RCC 7860 (cell line): ENCODE data around the gene JUNB.
"Not testable (repeated sequence)": the region's sequence is repeated elsewhere in the genome, so short reads cannot be mapped to it uniquely, and the experiment has no call there.

Source experiments
- DNase-seq: peaks from one replicate; pipeline ENCODE4 v3.0.0-alpha.2; 2015; ENCODE audit warnings: low spot score
- FAIRE-seq: peaks from 2 replicates; lab custom pipeline; 2012; peaks lifted over from hg19 to GRCh38; lab: Jason Lieb, UNC

JUNB gene

GRCh38 chr19:12788682-12789097, 2.6 kb upstream of the JUNB start:
- FAIRE-seq = no peak
- DNase-seq = peak; percentile 72

DNA sequence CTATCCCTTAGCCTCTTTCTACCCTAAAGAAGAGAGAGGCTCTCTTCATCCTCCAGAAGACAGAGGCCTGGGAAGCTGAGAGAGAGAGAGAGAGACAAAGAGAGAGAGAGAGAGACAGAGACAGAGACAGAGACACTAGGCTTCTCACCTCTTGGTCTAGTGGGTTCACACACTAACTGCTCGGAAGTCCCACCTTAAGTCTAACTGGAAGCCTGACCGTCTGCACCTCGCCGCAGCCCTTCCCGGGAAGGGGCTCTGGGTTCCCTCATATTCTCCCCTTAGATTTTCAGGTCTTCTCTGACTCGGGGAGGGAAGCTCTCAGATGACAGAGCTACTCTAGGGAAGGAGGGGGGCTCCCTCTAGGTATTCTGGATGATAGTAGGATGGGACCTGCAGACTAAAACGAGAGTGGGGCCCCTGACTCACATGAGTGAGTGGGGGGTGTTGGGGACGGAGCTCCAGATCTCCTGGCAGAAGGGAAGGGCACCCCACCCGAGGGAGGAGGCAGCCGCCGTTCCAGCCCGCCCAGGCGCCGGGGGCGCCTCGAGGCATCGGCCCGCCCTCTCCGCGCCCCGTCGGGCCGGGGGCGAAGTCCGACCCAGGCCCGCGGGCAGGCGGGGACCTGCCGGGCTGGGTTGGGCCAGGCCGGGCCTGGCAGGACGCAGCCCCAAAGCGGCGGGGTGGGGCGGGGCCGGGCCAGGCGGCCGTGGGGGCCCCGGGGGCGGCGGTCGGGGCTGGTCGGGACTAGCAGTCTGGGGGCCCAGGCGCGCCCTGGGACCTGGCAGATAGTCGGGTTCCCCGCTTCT, 2.0 kb upstream of the JUNB start:
- DNase-seq (no peak), FAIRE-seq (no peak)

GRCh38 chr19:12789904-12790619, 1.2 kb upstream of the JUNB start:
- DNase-seq (peak; percentile 86), FAIRE-seq (no peak)

DNA sequence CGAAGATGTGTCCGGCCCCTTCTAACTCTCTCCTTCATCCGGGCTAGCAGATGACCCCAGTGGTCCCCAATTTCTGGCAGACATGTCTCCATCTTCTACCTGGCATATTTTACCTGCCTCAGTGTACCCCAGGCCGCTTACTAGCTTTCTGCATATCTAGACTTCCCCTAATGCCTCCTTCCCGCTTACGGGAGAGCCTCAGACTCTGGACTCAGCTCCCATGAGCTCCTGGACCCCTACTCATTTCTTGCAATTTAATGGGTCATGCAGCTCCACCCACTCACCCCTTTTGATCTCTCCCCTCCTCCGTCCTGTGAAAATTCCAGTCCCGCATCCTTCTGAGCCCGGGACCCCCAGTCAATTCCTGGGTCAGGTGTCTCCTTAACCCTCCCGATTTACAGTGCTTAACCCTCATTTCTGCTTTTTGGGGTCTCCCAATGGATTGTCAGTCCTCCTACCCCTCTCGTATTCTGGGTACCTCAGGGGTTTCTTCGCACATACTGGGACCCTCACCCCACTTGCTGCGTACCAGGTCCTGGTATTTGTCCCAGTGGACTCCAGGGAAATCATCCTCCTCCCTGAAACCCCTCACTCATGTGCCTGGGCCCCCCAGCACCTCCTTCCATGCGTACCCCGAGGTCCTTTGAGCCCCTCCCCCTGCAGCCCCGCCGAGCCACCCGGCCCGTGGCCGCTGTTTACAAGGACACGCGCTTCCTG, 500 bp upstream of the JUNB start:
- FAIRE-seq (no peak), DNase-seq (no peak)

DNA sequence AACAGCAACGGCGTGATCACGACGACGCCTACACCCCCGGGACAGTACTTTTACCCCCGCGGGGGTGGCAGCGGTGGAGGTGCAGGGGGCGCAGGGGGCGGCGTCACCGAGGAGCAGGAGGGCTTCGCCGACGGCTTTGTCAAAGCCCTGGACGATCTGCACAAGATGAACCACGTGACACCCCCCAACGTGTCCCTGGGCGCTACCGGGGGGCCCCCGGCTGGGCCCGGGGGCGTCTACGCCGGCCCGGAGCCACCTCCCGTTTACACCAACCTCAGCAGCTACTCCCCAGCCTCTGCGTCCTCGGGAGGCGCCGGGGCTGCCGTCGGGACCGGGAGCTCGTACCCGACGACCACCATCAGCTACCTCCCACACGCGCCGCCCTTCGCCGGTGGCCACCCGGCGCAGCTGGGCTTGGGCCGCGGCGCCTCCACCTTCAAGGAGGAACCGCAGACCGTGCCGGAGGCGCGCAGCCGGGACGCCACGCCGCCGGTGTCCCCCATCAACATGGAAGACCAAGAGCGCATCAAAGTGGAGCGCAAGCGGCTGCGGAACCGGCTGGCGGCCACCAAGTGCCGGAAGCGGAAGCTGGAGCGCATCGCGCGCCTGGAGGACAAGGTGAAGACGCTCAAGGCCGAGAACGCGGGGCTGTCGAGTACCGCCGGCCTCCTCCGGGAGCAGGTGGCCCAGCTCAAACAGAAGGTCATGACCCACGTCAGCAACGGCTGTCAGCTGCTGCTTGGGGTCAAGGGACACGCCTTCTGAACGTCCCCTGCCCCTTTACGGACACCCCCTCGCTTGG, 966 bp downstream of the JUNB start:
- DNase-seq = peak; percentile 44
- no peak for FAIRE-seq

GRCh38 chr19:12792853-12793289, 1.6 kb downstream of the JUNB start:
- FAIRE-seq (no peak), DNase-seq (no peak)

DNA sequence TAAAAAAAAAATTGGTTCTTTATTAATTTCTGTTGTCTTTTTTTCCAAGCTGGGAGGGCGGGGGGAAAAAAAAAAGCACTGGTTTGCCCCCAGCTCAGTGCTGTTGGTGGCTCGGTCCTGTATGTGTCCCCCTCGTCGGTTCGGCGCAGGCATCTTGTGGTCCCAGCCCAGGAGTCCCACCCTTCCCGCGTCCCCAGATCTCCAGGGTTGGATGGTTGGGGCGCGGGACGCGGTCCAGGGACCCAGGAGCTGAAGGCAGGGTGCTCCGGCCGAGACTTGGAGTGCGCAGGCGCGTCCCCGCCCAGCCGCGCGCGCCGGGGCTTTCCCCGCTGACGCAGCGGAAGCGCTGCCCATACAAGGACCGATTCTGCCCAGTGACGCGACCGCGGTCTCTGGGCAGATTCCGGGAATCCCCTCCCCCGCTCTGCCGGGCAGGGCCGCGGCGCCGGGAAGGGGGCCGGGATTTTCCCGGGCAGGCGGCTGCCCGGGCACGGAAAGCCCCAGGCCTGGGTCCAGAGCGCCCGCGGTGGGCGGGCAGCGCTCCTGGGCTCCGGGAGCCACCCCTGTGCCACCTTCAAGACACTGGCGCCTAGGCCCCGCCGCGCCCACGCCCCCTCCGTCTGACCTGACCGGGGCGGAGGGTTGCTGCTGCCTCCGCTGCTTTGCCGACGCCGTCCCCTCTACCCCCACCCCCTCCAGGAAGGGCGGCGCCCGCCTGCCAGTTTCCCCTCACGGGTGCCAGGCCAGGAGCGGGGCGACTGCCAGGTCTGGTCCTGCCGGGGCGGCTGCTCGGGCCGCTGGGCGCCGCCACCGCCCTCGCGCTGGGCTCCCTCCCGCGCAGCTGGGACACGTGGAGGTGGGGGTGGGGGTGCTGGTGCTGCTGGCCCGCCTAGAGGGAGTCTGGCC, 2.3 kb downstream of the JUNB start:
- DNase-seq (peak; percentile 93), FAIRE-seq (no peak)

GRCh38 chr19:12794196-12794941, 3.1 kb downstream of the JUNB start:
- no peak for FAIRE-seq
- DNase-seq = no peak

DNA sequence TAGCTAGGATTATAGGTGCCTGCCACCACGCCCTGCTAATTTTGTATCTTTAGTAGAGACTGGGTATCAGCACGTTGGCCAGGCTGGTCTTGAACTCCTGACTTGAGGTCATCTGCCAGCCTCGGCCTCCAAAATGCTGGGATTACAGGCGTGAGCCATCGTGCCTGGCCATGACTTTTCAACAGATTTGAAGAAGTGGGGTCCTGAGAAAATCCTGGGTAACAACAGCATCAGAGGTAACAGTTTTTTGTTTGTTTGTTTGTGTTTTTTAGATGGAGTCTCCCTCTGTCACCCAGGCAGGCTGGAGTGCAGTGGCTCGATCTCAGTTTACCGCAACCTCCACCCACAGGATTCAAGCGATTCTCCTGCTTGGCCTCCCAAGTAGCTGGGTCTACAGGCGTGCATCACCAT, 3.7 kb downstream of the JUNB start:
- FAIRE-seq = no peak
- no peak for DNase-seq

- peak; percentile 75 for DNase-seq
- FAIRE-seq = no peak
Measured at GRCh38 chr19:12796146-12797071, 5.1 kb downstream of the JUNB start.

DNA sequence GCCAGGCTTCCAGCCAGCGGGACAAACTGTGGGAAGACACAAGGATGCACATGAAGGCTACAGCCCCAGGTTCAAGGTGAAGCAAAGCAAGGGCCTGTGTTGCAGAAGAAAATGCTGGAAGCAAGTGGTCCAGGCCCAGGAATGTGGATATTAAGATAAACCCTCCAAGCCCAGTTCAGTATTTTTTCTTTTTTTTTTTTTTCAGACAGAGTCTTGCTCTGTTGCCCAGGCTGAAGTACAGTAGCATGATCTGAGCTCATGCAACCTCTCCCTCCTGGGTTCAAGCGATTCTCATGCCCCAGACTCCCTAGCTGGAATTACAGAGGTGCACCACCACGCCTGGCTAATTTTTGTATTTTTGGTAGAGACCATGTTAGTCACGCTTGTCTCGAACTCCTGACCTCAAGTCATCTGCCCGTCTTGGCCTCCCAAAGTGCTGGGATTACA, 5.9 kb downstream of the JUNB start:
- DNase-seq (no peak), FAIRE-seq (no peak)

DNA sequence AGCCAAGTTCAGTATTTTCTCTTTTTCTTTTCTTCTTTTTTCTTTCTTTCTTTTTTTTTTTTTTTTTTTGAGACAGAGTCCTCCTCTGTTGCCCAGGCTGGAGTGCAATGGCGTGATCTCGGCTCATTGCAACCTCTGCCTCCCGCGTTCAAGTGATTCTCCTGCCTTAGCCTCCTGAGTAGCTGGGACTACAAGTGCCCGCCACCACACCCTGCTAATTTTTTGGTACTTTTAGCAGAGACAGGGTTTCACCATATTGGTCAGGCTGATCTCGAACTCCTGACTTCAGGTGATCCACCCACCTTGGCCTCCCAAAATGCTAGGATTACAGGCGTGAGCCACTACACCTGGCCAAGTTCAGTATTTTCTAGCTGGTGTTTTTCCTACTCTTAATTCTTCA, 6.3 kb downstream of the JUNB start:
- not testable (repeated sequence) for DNase-seq, FAIRE-seq

DNA sequence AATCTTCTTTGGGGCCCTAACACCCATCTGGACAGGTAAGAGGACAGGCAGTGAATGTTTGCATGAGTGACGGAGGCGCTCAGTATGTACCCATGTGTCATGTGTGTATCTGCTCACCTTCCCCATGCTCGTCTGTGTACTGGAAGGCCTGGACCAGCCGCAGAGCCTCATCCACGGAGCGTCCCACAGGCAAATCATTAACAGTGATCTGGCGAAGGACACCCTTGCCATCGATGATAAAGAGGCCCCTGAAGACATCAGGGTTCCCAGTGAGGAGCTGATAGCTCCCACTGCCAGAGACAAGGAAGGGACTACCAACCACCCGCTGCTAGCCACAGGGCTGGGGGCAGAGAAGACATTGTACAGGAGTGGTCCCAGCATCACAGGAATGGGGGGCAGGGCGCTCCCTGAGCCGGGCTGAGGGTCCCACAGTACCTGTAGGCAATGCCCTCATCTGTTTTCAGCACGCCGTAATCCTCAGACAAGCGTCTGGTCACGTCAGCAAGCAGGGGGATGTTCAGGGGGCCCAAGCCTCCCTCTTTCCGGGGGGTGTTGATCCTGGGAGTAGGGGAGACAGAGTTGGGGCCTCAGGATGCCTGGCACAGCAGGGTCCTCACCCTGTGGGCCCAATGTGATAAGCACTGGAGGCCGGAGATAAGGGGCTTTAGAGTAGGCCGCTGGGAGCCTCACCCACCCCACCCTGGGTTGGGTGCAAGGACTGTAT, 8.6 kb downstream of the JUNB start:
- no peak for DNase-seq
- no peak for FAIRE-seq

GRCh38 chr19:12800466-12800770, 9.1 kb downstream of the JUNB start:
- no peak for FAIRE-seq
- no peak for DNase-seq

DNA sequence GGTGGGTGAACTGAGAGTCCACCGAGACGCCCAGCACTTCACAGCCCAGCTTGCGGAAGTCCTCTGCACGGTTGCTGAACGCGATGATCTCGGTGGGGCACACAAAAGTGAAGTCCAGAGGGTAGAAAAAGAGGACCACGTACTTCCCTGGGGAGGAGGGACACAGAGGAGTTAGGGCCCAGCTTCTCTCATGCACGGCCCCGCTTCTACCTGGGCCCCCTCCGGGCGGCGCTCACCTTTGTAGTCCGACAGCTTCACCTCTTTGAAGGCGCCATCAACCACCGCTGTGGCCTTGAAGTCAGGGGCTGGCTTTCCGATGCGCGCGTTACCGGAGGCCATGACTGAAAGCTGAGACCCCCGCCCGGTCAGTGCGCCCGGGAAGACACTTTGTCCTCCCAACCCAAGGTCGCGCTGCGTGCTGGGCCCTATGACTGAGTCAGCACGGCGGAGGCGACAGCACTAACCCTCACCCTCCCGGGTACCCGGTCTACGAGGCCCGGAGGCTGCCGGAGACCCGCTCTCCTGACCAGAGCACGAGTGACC, 9.7 kb downstream of the JUNB start:
- DNase-seq = no peak
- no peak for FAIRE-seq

GRCh38 chr19:12801466-12802266, 10.4 kb downstream of the JUNB start, which contains the start of the genes PRDX2 and THSD8:
TSS of gene PRDX2 (minus strand) at chr19:12801800. CDS start at chr19:12801261, 539 bp downstream.
TSS of gene THSD8 (plus strand) at chr19:12802069. CDS start at chr19:12802072, 3 bp downstream.
- FAIRE-seq = no peak

More at GRCh38 chr19:12801466-12802266, 10.4 kb downstream of the JUNB start, which contains the start of the genes PRDX2 and THSD8:
- DNase-seq = no peak
